CD4-positive, alpha-beta T cell treated with Interferon alpha-2 for 1 hour (primary cell): ENCODE measurements around the gene TMEM38A.
A peak's percentile ranks its signal among the peaks of the same experiment; 100 is the strongest.
"Not testable (repeated sequence)": the region's sequence is repeated elsewhere in the genome, so short reads cannot be mapped to it uniquely, and the experiment has no call there.

Experiments used
- DNase-seq, 2 donors: peaks; one replicate each; pipeline ENCODE4 v3.0.0-alpha.2; 2020 to 2022

TMEM38A gene

GRCh38 chr19:16677055-16677454 lies 16.1 kb downstream of the TMEM38A start:
- no peak for DNase-seq

GRCh38 chr19:16678498-16678897 lies 17.6 kb downstream of the TMEM38A start:
- no peak for DNase-seq

GRCh38 chr19:16679811-16680210 lies 18.9 kb downstream of the TMEM38A start:
- DNase-seq = no peak

- no peak for DNase-seq
Measured at GRCh38 chr19:16682539-16682938, 21.6 kb downstream of the TMEM38A start.

- no peak for DNase-seq
Measured at GRCh38 chr19:16684216-16684615, 23.3 kb downstream of the TMEM38A start.

GRCh38 chr19:16688084-16688483 lies 27.1 kb downstream of the TMEM38A start:
- DNase-seq = no peak

GRCh38 chr19:16698914-16699313 lies 38.0 kb downstream of the TMEM38A start:
- DNase-seq = no peak

GRCh38 chr19:16702123-16702522 lies 41.2 kb downstream of the TMEM38A start:
- DNase-seq = no peak

GRCh38 chr19:16703677-16704076 lies 42.7 kb downstream of the TMEM38A start:
- DNase-seq = no peak

- not testable (repeated sequence) for DNase-seq
Measured at GRCh38 chr19:16710870-16711269, 49.9 kb downstream of the TMEM38A start.

- not testable (repeated sequence) for DNase-seq
Measured at GRCh38 chr19:16712295-16712694, 51.4 kb downstream of the TMEM38A start.

GRCh38 chr19:16714702-16715287 lies 53.9 kb downstream of the TMEM38A start:
- peak; percentile 49 to 50 for DNase-seq

GRCh38 chr19:16715611-16716010 lies 54.7 kb downstream of the TMEM38A start:
- no peak for DNase-seq

- DNase-seq = no peak
Measured at GRCh38 chr19:16721051-16721450, 60.1 kb downstream of the TMEM38A start.

- DNase-seq = no peak
Measured at GRCh38 chr19:16722591-16722990, 61.7 kb downstream of the TMEM38A start.

- no peak for DNase-seq
Measured at GRCh38 chr19:16726916-16727315, 66.0 kb downstream of the TMEM38A start.

- not testable (repeated sequence) for DNase-seq
Measured at GRCh38 chr19:16735650-16736266, 74.8 kb downstream of the TMEM38A start.

- peak in 1 of 2 donors; percentile 5 for DNase-seq
Measured at GRCh38 chr19:16736709-16737108, 75.8 kb downstream of the TMEM38A start.

- DNase-seq = no peak
Measured at GRCh38 chr19:16737911-16738310, 77.0 kb downstream of the TMEM38A start.

GRCh38 chr19:16739546-16739945 lies 78.6 kb downstream of the TMEM38A start:
- DNase-seq = no peak
